Activated naive CD4-positive, alpha-beta T cell (primary cell): ENCODE results near the gene GGT7.
A peak's percentile ranks its signal among the peaks of the same experiment; 100 is the strongest.
"Not testable (repeated sequence)": the region's sequence is repeated elsewhere in the genome, so short reads cannot be mapped to it uniquely, and the experiment has no call there.

Experiments used
- DNase-seq, 4 experiments: peaks; one replicate each; lab custom pipeline; 2025; lab: John Stamatoyannopoulos, UW

The GGT7 gene

DNA sequence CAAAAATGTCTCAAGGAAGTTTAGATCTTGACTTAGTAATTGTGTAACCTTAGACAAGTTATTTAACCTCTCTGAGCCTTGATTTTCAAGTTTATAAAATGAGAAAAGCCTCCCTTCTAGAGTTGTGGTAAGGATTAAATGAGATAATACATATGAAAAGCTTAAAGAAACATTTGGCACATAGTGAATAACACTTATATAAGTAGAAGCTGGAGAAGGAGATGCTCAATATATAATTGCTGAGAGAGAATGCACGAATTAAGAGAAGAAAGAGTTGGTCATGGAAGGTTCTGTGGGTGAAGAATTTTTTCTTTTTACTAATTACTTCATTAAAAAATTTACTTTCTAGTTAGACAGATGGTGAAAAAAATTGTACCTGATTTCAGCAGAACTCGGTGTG is 9.0 kb upstream of the GGT7 start:
- no peak for DNase-seq

DNA sequence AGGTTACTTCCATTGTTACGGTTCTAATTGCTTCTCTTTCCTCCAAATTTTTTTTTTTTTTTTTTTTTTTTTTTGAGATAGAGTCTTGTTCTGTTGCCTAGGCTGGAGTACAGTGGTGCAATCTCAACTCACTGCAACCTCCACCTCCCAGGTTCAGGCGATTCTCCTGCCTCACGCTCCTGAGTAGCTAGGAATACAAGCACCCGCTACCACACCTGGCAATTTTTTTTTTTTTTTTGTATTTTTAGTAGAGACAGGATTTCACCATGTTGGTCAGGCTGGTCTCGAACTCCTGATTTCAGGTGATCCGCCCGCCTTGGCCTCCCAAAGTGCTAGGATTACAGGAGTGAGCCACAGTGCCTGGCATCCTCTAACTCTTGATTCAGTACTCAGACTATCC is 8.3 kb upstream of the GGT7 start:
- DNase-seq: not testable (repeated sequence)

DNA sequence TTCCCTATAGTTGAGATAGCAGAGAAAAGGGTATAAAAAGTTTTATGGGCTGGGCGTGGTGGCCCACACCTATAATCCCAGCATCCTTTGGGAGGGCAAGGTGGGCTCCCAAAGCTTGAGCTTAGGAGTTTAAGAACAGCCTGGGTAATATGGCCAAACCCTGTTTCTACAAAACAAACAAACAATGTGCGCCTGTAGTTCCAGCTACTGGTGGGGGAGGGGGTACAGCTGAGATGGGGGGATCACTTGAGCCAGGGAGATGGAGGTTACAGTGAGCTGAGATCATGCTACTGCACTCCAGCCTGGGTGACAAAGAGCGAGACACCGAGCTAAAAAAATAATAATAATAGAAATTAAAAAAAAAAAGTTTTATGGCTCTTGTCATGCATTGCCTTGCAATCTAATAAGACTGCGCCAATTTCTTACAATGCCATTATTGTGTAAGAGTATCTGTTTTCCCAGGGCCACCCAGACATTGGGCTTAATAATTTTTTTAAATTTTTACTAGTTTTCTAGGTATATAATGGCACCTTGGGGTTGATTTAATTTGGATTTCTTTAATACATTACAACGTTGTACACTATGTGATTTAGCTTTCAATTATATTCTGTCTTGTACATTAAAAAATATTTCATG is 7.7 kb upstream of the GGT7 start:
- no peak for DNase-seq

DNA sequence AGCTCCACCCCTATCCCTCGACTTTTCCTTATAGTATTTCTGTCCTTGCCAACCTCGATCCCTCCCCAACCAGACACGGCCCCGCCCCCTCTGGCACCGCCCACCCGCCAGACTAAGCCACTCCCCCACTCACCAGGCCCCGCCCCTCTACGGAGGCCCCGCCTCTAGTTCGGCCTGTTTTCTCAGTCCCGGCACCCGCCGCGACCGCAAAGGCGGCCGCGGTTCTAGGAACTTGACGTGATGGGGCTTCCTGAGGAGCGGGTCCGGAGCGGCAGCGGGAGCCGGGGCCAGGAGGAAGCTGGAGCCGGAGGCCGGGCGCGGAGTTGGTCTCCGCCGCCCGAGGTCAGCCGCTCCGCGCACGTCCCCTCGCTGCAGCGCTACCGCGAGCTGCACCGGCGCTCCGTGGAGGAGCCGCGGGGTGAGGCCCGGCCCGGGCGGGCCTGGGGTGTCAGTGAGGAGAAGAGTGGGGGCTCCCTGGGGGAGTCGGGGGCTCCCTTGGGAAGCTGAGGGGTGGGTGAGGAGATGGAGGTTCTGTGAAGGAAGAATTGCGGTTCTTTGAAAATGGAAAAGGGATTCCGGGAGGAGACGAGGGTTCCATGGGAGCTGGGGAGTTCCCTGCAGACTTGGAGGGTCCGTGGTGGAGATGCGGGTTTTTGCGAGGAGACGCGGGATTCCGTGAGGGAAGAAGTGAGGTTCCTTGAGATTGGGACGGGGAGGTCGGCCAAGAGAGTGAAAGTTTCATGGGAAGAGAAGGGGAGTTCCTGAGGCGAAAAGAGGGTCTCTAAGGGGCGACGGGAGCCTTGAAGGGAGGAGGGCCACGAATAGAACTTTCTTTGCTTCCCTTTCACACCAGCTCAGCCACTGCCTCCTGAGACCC is 4.0 kb upstream of the GGT7 start, which contains the start of gene ACSS2:
TSS of gene ACSS2 (plus strand) at position 207 of the 877 bp plus-strand sequence. CDS start at position 241, 34 bp downstream.
- peak; percentile 85 to 97 (median 96) for DNase-seq

DNA sequence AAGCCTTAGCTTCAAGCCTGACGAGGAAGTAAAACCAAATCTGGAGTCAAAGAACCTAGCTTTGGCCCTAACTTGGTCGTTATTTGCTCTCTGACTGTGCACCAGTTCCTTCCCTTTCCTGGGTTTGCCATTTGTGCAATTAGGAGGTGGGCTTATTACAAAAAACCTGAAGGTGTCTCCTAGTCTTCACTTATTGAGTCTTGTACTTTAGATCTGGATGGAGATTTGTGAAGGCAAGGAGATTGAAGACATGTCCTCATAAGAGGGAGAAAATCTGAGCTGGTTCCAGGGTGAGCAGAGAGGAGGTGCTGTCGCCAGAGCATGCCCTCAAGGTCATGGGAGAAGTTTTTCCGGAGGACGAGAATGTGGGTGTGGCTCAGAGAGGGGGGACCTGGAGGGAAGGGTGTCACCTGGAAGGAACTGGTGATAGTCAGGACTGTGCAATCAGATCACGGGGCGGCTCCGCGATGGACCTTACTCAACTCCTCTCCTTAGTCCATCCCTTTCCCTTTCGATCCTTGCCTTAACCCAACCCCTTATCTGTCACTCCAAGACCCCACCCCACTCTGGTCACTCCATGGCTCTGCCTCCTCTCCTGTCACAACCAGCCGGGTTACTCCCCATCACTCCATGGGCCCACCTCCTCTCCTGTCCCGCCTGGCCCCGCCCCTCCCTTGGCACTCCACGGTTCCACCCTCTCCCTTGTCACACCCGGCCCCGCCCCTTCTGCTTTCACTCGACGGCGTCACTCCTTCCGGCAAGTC is 3.2 kb upstream of the GGT7 start:
- no peak for DNase-seq

DNA sequence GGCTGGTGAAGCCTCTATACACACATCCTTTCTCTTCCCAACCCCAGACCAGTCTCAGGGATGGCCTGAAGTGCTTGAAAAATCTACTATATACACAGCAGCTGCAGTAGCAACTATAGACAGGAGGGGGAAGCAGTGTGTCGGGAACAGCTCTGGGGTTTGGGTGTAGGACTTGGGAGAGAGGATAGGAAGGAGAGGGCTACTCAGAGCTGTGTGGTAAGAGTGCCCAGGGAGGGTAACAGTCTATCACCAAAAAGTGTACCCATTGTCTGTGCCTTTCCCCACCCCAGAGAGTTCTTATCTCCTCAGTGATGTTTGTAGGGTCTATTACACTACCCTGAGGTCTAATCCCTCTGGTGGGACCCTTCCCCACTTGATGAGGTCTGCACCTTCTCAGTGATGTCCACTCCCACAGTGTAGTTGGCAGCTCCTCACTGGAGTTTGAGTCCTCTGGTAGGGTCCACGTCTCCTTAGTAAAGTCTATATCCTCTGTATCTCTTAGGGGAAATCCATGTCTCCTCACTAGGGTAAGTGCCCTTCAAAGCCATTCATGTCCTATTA is 1.5 kb upstream of the GGT7 start:
- peak in 1 of 4 experiments; percentile 8 for DNase-seq

DNA sequence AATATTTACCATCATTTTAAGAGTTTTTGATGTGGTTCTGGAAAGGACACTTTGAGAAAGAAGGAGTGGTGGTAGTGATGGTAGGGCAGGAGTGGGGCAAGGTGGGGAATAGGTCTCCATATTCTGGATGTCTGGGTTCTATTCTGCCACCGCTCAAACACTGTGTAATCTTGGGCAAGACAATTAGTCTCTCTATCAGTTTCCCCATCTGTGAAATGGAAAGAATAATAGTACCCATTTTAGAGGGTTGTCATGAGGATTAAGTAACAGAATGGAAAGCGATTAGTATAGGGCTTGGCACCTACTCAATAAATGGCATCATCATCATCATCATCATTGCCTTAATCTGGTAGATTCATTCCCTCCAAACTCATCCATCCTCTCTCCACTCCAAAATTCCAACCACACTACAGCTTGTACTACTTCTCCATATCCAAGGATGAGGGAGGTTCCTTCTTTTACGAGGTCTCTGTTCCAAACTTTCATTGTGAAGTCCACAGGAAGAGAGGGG is 982 bp upstream of the GGT7 start:
- no peak for DNase-seq

DNA sequence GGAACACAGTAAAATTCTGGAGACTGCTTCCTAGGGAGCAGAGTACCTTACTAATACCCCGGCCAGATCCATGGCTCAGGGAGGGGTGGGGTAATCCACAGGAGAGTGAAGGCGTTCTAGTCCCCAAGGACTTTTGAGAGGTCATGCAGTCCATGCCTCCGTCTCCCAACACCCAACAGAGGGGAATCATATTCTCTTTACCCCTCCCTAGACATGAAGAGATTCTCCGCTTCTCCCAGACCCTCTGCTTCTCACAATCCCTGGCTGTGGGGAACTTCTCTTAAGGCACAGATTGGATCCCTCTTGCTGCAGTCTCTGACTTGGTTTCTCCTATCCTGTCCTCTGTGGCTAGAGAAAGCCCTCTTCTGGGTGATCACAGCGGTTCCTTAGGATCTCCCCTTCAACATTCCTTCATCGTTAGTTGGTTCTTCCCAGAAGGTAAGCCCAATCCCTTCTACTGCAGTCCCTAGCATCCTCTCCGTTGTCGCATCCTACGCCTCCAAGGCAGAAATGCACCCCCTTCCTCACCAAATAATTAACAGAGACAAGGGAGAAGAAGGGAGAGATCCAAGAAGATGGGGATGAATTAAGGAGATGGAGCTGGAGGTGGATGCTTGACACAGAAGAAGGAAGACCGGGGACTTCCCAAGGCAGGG is 562 bp downstream of the GGT7 start:
- DNase-seq: no peak

DNA sequence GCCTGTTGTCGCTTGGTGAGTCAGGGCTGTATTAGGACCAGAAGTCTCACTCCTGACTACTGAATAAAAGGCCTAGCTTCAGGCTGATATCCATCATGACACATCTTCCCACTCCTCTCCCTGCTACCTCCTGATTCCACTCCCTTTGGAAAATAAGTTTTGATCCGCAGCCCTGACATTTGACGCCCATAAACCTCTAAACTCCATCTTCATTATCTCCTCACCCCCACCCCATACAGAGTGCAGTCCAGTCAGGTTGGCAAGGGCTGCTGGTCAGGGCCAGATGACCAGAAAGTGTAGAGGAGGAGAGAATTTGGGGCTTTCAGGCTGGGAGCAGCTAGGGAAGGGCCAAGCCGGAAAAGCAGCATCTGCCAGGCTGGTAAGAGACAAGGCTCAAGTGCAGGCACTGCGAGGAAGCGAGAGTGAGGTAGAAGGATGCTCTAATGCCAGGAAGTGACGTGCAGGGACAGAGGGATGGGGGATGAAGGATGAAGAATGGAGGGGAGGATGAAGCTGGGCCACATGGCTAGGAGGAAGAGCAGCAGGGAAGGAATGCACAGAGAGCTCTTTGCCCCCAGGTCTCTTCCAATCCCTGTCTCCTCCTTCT is 1.2 kb downstream of the GGT7 start:
- no peak for DNase-seq

DNA sequence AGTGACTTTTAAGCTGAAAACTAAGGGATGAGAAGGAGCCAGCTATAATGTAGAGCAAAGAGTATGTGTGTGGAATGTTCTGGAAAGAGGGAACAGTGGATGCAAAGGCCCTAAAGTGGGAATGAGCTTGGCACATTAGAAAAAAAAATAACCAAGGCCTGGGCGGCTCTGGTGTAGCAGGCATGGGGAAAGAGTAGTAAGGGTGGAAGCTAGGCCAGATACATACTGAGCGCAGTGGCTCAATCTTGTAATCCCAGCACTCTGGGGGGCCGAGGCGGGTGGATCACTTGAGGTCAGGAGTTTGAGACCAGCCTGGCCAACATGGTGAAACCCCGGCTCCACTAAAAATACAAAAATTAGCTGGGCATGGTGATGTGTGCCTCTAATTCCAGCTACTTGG is 8.4 kb downstream of the GGT7 start:
- no peak for DNase-seq

DNA sequence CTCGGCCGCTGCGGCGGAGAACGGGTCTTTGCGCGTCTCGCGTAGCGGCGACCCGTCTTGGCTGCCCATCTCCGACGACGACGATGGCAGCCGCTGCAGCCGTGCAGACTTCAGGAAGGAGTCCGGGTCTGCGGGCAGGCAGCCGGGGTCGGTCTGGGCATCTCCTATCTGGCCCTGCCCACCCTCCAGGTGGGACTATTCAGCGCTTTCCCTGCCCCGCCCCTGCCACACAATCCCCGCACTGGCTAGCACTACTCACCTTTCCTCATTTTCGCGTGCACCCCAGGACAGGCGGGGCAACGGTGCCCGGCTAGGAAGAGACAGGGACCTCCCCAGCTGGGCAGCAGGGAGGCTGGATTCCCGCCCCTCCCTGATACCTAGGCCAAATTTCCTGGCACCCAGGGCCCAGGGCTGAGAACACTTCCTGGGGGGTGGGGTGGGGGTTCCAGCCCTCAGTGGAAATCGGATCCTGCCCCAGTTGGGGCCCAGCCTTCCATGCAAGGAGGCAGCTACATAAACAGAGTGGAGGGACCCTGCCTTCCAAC is 9.2 kb downstream of the GGT7 start:
- no peak for DNase-seq

DNA sequence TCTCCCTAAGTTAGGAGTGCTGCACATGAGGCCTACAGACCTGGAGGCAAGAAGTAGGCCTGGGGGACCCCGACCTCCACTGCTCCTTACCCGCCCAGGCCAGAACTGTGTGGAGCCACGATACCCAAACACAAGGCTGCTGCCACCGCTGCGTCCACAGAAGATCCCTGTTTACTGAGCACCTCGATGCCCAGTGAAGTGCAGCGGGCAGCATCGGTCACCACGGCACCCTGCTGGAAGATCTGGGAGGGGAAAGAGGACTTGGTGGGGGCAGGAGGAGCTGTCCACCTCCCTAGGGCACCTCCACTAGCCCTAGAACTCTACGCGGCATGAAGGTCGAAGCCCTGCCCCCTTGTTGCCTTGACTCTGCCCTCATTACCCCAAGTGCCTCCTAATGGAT is 9.9 kb downstream of the GGT7 start:
- no peak for DNase-seq

DNA sequence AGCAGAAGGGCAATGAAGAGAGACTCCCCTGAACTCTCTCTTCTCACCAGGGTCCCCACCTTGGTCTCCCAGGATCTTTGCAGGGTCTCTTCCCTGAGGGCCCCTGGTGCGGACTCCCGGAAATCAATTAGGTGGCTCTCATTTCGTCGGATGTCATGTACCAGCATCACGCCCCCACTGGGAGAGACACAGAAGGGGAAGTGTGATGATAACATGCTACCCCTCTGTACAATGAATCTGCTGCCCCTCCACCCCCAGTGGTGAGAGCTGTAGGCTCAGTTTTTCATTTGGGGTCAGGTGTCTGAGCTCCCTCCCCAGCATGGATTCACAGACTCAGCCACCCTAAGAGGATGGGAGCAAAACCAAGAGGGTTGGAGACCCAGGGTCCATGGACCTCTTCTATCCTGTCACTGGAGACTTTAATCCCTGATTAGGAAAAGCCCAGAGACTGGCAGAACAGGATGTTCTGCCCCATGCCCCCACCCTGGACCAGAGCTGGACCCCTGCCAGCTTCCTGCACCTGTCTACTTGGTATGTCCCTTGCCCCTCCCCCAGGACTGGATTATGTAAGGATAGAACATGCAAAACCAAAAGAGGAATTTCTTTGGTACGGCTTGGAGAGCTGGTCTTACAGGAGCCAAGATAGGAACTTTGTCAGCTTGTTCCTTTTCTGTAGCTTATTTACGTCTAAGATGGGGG is 11.1 kb downstream of the GGT7 start:
- DNase-seq: no peak

DNA sequence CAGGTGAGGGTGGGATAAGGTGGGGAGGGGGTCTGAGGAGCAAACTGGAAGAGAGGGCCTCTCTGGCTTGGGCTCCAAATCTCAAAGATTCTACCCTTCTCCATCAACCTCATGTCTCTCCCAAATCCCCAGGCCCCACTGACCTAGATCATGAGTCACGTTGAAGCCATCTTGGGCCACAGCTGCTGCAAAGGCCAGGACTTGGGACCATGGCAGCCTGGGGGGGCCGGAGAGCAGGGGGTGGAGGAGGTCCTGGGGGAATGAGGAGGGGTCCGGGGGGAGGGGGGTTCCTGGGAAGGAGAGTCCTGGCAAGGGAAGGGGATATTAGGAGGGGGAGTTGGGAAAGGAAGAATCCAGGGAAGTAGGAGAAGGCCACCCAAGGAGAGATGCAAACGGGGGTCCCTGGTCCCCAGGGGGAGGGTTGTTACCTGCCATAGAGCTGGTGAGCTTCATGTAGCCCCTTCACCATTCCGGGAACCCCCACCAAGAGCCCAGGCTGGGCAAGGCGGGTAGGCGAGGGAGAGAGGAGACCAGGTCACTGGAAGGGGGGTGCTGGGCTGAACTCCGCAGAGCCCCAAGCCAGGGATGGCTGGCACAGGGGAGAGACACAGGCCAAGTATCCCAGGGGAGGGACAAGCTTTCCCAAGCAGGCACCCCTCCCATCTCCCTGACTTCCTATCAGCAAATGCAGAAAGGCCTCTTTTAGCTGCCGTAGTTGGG is 12.7 kb downstream of the GGT7 start:
- no peak for DNase-seq

DNA sequence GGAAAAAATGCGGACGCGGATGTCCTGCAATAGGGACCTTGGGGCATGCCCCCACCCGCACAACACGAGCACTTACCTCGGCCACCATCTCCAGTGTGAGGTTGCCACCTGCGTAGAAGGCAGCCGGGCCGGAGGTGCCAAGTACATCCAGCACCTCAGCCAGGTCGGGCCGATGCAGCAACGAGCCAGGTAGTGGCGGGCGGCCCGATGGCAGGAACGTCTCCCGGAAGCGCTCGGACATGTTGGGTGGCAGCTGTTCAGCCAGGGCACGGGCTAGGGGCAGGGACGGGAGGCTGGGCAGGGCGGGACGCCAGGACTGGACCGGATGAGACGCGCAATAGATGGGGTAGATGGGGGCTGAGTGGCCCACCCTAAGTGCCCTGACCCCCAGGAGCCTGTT is 13.3 kb downstream of the GGT7 start:
- no peak for DNase-seq

DNA sequence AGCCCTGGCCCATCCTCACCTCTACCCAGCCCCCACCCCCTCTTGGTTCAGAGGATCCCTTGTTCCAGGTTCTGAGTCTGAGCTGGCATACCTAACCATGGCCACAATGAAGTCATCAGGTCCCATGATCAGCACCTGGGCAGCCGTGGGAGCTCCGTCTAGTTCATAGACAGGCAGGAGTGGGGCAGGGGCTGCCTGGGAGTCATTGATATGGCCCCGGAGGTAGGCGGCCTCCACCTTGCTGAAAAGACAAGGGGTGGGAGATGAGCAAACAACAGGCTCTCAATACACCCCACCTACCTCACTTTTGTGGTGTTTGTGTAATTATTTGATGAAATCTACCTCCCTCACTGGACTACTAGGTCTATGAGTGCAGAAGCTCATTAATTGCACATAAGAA is 20.4 kb downstream of the GGT7 start:
- DNase-seq: no peak

DNA sequence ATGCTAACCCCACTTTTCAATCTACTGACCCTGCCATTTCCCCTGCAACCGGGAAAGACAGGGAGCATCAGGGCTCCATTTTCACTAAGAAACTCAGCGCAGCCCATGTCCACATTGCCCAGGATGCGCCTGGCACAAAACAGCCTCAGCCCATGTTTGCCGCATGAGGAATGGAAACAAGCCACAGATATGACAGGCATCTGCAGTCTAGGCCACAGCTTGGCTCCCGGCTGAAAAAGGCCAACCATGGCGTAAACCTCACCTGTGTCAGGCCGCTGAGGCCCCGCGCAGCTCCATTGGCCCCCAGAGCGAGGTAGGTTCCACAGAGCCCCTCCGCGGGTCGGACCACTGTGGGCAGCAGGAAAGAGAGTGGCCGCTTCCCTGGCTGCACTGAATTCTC is 21.7 kb downstream of the GGT7 start:
- DNase-seq: no peak

DNA sequence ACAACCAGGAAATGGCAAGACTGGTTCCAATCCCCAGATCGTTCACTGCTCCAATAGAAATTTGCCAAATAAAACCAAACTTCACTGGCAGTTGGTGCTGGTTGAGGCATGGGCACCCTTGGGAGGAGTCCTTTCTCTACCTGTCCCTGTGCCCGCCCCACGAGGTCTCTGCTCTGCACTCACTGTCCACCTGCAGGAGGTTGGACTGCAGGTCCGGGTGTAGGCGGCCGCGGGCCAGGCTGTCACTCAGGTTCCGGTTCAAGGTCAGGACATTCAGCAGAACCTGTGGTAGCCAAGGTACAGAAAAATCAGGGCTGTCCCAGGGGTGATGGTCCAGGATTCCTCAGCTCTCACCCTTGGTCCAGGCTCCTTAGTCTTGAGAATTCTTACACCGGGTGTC is 22.9 kb downstream of the GGT7 start:
- no peak for DNase-seq

DNA sequence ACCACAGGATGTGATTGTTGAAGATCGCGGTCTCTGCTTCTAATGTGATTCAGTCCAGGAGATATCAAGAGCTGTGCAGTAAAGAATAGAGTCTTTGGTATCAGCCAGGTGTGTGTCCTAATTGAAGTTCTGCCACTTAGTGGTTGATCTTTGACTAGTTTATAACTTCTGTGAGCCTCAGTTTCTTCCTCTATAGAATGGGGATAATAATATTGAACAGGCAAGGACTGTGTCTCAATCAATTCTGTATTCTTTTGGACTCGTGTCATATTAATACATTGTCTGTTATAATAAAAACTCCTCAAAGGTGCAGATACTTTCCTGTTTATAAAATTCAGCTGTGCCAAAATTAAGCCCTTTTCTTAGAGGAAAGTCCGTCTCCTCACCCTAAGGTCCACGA is 24.1 kb downstream of the GGT7 start:
- DNase-seq: no peak

DNA sequence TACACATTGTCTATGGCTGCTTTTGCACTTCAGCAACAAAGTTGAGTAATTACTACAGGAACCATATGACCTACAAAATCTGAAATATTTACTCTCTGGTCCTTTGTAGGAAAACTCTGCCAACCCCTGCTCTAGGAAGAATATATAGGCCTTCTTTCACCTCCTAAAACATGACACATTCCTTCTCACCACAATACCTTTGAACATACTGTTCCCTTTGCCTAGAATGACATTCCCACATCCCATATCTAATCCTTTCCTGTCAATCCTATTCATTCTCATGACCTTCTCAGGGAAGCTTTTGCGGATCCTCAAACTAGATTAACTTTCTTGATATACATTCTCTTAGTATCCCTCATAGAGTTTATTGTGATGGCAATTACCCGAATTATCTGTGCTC is 29.2 kb downstream of the GGT7 start:
- DNase-seq: no peak
